ENCODE measurements around the gene DNAAF5.

Gene DNAAF5

DNA sequence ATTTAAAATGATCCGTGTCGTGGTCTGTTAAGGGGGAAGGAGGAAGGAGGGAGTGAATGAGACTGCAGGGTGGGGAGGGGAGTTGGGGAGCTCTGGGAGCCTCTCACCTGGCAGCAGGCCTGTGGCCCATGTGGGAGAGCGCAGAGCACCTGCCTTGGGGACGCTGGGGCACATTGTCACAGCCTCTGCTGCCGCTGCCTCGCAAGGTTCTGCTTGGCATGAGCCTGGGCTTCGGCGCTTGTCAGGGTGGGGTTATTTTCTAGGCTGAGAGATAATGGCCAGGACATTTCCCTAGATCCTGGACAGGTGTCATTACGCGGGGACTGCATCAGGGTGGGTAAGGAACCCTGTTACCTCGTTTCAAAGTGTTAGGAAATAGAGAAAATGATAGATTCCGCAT lies 103.6 kb downstream of the DNAAF5 start:
- in situ Hi-C loops (cut with MboI; ENCODE audit: low sequenced_read_pairs): no loop called here

DNA sequence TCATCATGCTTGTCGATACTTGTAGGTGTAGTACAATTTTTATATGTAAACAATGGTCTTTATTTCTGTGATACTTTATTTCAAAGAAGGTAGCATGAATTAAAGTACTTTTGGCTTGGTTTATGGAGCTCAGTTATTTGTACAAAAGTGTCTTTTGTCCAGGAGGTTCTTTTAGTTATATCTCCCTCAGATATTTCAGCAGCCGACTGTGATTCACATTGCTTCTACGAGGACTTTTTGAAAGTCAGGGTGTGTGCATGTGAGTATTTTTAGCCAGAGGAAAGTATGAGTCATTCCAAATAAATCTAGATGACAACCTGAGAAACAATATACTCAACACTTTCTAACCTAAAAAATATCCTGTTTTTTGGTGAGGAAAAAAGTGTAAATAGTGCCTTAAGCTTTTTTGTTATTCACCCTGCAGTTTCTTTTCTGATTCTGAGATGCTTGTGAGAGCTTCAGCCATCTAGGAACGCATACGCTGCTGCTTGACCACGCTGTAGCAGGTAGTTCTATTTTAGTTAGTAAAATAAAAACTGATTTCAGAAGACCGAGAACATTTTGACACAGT lies 105.2 kb downstream of the DNAAF5 start:
- in situ Hi-C loops (cut with MboI; ENCODE audit: low sequenced_read_pairs): no loop called here

DNA sequence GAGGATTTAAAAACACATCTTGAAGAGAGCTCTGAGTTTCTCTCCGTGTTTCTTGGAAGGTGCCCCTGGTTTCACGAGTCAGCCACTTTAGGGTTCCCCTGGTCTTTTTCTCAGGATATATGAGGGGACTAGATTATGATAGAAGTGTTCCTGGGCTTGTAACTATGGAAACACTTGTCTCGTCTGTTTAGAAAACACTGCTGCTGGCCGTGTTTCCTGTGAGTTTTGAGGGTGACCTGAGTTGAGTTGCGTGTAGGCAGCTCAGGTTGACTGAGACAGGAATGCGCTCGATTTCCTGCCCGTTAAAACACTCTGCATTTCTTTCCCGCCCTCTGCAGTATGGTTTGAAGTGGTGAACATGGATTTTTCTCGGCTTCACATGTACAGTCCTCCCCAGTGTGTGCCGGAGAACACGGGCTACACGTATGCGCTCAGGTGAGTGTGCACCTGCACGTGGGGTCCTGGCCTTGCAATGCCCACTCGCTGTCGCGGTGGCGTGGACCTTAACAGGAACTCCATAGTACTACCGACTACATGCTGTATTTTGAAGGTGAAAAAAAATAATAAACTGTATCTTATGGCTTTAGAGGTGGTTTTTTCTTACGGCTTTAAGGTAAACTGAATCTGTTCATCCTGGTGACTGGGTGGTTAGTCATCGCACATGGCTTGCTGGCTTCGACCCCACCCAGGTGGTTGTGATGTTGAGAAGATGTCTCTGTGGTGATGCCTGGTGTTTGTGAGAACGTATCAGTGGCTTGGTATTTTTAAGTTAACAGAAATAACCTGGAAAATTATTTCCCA lies 105.9 kb downstream of the DNAAF5 start, which contains the start of gene SUN1:
Gene SUN1 (plus strand): TSS at position 310 of the 801 bp plus-strand sequence. CDS start 49 bp downstream, at position 359.
- in situ Hi-C loops (cut with MboI; ENCODE audit: low sequenced_read_pairs): no loop called here

DNA sequence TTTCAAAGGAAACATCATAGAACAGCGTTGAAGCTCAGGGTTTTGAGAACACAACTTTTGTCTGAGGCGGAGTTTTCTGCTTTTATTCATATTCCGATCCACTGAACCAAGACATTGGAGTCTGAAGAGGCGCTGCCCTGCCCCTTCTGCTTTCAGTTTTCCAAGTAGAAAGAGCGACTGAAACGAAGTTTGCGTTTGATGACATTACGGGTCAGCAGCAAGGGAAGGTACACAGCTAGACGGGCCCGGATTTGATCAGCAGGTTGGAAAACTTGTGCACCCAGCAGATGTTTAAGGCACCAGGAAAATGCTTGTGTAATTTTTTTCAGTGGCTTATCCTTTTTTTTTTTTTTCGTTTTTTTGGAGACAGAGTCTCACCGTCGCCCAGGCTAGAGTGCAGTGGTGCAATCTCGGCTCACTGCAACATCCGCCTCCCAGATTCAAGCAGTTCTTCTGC lies 106.5 kb downstream of the DNAAF5 start:
- in situ Hi-C loops (cut with MboI; ENCODE audit: low sequenced_read_pairs): no loop called here

DNA sequence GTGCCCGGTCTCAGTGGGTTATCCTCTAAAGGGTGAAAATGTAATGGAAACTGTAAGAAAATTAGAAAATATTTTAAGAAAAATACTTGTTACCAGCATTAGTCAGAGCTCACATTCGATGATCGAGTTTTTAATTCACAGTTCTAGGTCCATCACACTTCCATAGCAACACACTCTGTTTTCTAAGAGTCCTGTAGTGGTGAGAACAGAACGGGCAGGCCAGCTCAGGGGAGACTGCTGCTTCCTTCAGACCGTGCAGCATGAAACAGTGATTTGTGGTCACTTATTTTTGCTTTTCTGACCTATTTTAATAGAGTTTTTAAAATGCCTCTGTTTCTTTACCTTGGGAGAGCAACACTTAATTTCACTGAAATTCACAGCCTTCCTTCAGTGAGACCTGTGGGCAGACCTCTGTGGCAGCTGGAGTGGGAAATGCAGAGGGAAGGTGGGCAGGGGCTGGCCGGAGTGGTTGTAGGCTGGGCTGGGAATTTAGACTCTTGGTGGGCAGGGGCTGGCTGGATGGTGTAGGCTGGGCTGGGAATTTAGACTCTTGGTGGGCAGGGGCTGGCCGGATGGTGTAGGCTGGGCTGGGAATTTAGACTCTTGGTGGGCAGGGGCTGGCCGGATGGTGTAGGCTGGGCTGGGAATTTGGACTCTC lies 107.2 kb downstream of the DNAAF5 start:
- in situ Hi-C loops (cut with MboI; ENCODE audit: low sequenced_read_pairs): no loop called here

DNA sequence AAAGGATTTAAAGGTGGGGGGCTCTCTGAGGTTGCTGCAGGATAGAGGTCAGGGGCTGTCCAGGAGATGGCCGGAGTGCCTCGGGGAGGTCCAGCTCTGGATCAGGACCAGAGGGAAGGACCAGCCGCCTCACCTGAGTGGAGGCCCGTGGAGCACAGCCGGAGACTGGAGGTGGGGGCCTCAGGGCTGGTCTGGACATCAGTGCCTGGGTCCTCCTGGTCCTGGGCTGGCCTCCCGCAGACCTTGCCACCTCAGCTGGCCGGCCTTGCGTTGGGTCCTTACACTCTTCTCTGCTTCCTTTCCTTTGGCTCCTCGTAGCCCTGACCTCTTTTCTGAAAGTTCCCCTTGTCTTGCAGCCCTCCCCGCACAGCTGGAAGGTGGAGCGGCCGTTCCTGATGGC lies 107.8 kb downstream of the DNAAF5 start:
- in situ Hi-C loops (cut with MboI; ENCODE audit: low sequenced_read_pairs): no loop called here

DNA sequence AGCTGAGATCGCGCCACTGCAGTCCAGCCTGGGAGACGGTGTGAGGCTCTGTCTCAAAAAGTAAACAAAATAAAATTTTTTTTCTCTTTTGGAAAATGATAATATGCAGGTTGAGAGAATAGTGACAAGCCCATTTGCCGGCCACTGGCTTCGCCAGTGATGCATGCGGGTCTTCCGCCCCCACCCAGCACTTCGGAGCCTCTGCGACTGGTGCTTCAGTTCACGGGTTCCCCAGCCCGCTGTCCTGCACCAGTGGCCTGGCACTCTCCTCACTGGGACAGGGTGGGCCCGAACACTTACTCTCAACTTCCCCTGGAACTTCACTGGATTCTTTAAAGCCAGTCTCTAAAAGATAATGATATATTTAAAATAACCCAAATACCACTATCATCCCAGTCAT lies 108.5 kb downstream of the DNAAF5 start:
- in situ Hi-C loops (cut with MboI; ENCODE audit: low sequenced_read_pairs): no loop called here

DNA sequence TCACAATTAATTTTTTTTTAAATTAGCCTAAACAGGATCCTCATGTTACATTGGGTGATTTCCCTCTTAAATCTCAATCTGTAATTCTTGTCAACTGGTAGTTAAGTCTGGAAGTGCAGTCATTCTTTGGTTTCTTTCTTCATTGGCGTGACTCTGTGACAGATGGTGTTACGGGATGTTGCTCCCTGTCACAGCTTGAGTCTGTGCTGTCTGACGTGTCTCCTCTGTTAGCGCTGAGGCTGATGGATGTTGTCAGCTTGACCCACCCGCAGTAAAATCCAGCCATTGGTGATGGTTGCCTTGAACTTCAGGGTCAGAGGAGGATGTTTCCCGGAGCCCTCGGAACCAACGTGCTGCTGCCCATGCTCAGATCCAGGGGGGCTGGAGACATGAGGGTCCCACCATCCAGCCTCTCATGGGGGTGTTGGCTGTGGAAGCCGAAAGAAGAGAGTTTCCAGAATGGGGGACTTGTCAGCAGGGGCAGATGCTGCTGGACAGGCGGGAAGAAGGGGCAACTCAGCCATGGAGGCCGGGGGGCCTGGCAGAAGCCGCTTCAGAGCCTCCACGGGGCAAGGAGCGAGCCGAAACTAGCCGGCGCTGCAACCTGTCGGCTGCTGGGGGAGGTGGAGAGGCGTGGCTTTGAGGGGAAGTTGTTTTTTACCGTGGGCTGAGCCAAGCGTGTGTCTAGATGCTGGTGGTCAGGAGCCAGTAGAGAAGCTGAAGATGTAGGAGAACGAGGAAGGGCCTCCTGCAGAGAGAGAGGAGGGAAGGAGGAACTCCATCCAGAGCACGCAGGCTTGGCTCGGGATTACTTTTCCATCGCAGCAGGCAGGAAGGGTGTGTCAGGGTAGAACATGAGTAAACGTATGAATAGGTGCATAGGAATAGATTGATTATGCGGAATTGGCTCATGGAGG lies 109.2 kb downstream of the DNAAF5 start:
- in situ Hi-C loops (cut with MboI; ENCODE audit: low sequenced_read_pairs): no loop called here

All from HL-60/S4 treated with phorbol 12-myristate 13-acetate at 8.2 ng/mL for 4 days and 3 days (cell line).